Heart left ventricle (tissue), 16 donors: ENCODE results near the gene GAP43. TPM values are rescaled to one million over a fixed set of nuclear protein-coding genes. Genes with fewer than 3 reads are reported as not detected.
A peak's percentile ranks its signal among the peaks of the same experiment; 100 is the strongest.

ENCODE experiments used
- ATAC-seq, 4 donors: fragments of 200-7000 bp; cut with Tn5 transposase; one replicate each; pipeline ENCODE4 v1.9.1; 2020 to 2022; ENCODE audit warnings: moderate library complexity in 4 of 4, mild to moderate bottlenecking in 3 of 4, moderate number of reproducible peaks in 1 of 4
- DNase-seq, 5 donors: peaks; one replicate each; pipeline ENCODE4 v3.0.0-alpha.2; 2020
- H3K27ac ChIP-seq, 12 donors: fragments of 200-600 bp; sonication (generic) in 4 of 12; one replicate each; pipeline versions ENCODE4 v1.5.0 to v1.8.0; 2016 to 2022; ENCODE audit warnings: mild to moderate bottlenecking in 2 of 12
- H3K27me3 ChIP-seq, 9 donors: fragments of 200-600 bp; sonication (generic) in 2 of 9; one replicate each; pipeline versions ENCODE4 v1.5.1 to v1.8.0; 2016 to 2022; ENCODE audit warnings: mild to moderate bottlenecking in 3 of 9
- H3K36me3 ChIP-seq, 9 donors: fragments of 200-600 bp; sonication (generic) in 2 of 9; one replicate each; pipeline versions ENCODE4 v1.5.0 to v1.8.0; 2018 to 2022; ENCODE audit warnings: mild to moderate bottlenecking in 2 of 9
- H3K4me1 ChIP-seq, 12 donors: fragments of 200-600 bp; sonication (generic) in 4 of 12; one replicate each; pipeline versions ENCODE4 v1.5.0 to v1.8.0; 2016 to 2022; ENCODE audit warnings: mild to moderate bottlenecking in 3 of 12
- H3K4me3 ChIP-seq, 12 donors: fragments of 200-600 bp; sonication (generic) in 4 of 12; one replicate each; pipeline versions ENCODE4 v1.5.0 to v1.8.0; 2017 to 2022; ENCODE audit warnings: mild to moderate bottlenecking in 9 of 12, moderate library complexity in 4 of 12
- H3K9me3 ChIP-seq, 12 donors: fragments of 200-600 bp; sonication (generic) in 4 of 12; one replicate each; pipeline versions ENCODE4 v1.5.0 to v1.8.0; 2016 to 2022; ENCODE audit warnings: mild to moderate bottlenecking in 1 of 12
- CTCF ChIP-seq, 12 donors: fragments of 200-600 bp; sonication (generic) in 4 of 12; IDR thresholded peaks; one replicate each; pipeline versions ENCODE4 v1.5.0 to v1.8.0; 2018 to 2022; ENCODE audit warnings: antibody characterized with exemption in 12 of 12, mild to moderate bottlenecking in 5 of 12
- POLR2A ChIP-seq, 2 donors: fragments of 450-650 bp; IDR thresholded peaks; one replicate each; pipeline ENCODE4 v1.6.1; 2017; ENCODE audit warnings: antibody characterized with exemption in 2 of 2, mild to moderate bottlenecking in 2 of 2, moderate library complexity in 2 of 2
- WGBS, 4 donors: extraction: QIAGEN DNeasy Blood & Tissue Kit in 2 of 4; methylation state at CpG; one replicate each; pipeline versions ENCODE4 v1.1.5 to v1.1.7; 2013 to 2018; 5-methylcytosine and 5-hydroxymethylcytosine counted together
- intact Hi-C, 10 donors: fragments of 100-400 bp; cut with DNase I; formaldehyde crosslinking; loops; one replicate each; pipeline versions ENCODE4 v1.11.1 to v1.14.2; 2022
- long read RNA-seq, 3 donors: library from polyadenylated mRNA; unstranded; transcript quantifications; one replicate each; pipeline ENCODE4 v2.0.0, GENCODE V29; 2020 to 2021
- polyA plus RNA-seq, 2 donors: library from polyadenylated mRNA; stranded (reverse); fragments of 200-250 nt; gene quantifications; one replicate each; pipeline ENCODE4 v1.2.3, GENCODE V29; 2013
- total RNA-seq, 9 donors: library from RNA; depleted of rRNA in 2 of 9; stranded (reverse); fragments of >200 nt in 2 of 9; fragmentation: NEBNext Ultra II Directional in 3 of 9; extraction: Animal tissue kit (Norgen Biotek cat#: 25700) in 3 of 9; gene quantifications; one replicate each; pipeline versions ENCODE4 v1.1.0 to v1.2.4, GENCODE V29; 2016 to 2023
- donor health status: ischemic (EF 13 %, LVEDD 7.1; RV severe dilation, severe dysfunction).
- donor health status: healthy with polysubstance abuse.
- donor health status: DM: no; HTN: yes; CAD: no.
- donor health status: DM: no; HTN: no; CAD: no.
- donor health status: ischemic (EF 25% LVEDD 6.9; RV normal size, moderate dysfunction).
- donor health status: ischemic (EF 25% LVEDD 5.7; RV mildly dilated, moderate dysfunction).
- donor health status: healthy.
- donor health status: DM: yes; HTN: yes; CAD: no.
- donor health status: ischemic (EF 35%, LVEDD 5.7; RV mildly dilated, moderate dysfunction).
- donor health status: nonischemic (EF 11% LVEDD 7.7; RV severe dilation, severe dysfunction).
- donor health status: DM: yes; HTN: yes; CAD: no.
- donor health status: PGD.
- donor health status: ischemic (EF 29% LVEDD 5.4; RV normal size, mild dysfunction).
- donor health status: nonischemic (EF 23%, LVEDD 6.1; RV moderate dilation, normal function).

Gene GAP43
- total RNA-seq (1 to 10 TPM in 5 of 9 donors, under 1 TPM in 3, not detected in 1; 0.56 to 4.7 (median 1.2) TPM), polyA plus RNA-seq (1 to 10 TPM in 1 of 2 donors, under 1 TPM in 1; 0.11 to 3.3 TPM)
- long read RNA-seq, donor 1, partial matches to known transcripts, result 0 of 2 reads
- long read RNA-seq, donor 1, other reads (novel, unspliced or antisense), result 0 of 2 reads
- long read RNA-seq, donor 2, result 0 reads
- long read RNA-seq, donor 3, result 0 reads

GRCh38 chr3:115623044-115623868, at the start of gene GAP43:
Gene GAP43, plus strand, starts transcription at chr3:115623510. Its CDS starts 180 bp downstream, at chr3:115623690.
- intact Hi-C loops, result no loop called here
- DNase-seq (peak in 4 of 5 donors; percentile 32 to 63 (median 40)), ATAC-seq (peak; percentile 77 to 98 (median 92))
- H3K36me3 ChIP-seq, result no peaks in the 10 kb centered on the region
- H3K27ac ChIP-seq, result no peak within 1 kb of the TSS
- H3K4me3 ChIP-seq, result peak within 1 kb of the TSS in 11 of 12 donors; percentile 22 to 58 (median 39)
- H3K4me1 ChIP-seq, result peaks cover 0 to 11% (median 8%) of the 10 kb centered on the region in 12 donors
- no peaks in the 10 kb centered on the region for H3K9me3 ChIP-seq
- WGBS, 4 donors, result 6 to 14% (median 10%) methylated on average over 20 of the region's 20 CpGs
- peaks cover 0 to 25% (median 9%) of the 10 kb centered on the region in 9 donors for H3K27me3 ChIP-seq
- no peak for TF ChIP-seq POLR2A (IDR thresholded peaks at IDR 0.05)
- no peak for TF ChIP-seq CTCF (IDR thresholded peaks at IDR 0.05)

- Histone ChIP-seq H3K9me3 (no peaks in the 10 kb centered on the region), H3K27ac (peak overlapping the region in 1 of 12 donors; percentile 30), H3K4me1 (peaks cover 0 to 4% (median 0%) of the 10 kb centered on the region in 12 donors), H3K36me3 (no peaks in the 10 kb centered on the region), H3K27me3 (no peaks in the 10 kb centered on the region), H3K4me3 (no peak overlapping the region)
- ATAC-seq (no peak), DNase-seq (no peak)
- WGBS, 4 donors, result 54 to 57% (median 57%) methylated on average over 4 of the region's 4 CpGs
- no peak for TF ChIP-seq CTCF (IDR thresholded peaks at IDR 0.05)
- TF ChIP-seq POLR2A (IDR thresholded peaks at IDR 0.05), result no peak
- intact Hi-C loops, result loop anchor here in 2 of 10 donors (10.0 kb wide), 1 partner anchor 362 kb away; no protein-coding TSS in a partner anchor
These were observed 46.9 kb upstream of the GAP43 start for GRCh38 chr3:115576325-115576875.

- Histone ChIP-seq H3K27me3 (no peaks in the 10 kb centered on the region), H3K4me1 (peaks cover 0 to 4% (median 0%) of the 10 kb centered on the region in 12 donors), H3K4me3 (no peak overlapping the region), H3K36me3 (no peaks in the 10 kb centered on the region), H3K9me3 (no peaks in the 10 kb centered on the region), H3K27ac (peak overlapping the region in 1 of 12 donors; percentile 30)
- WGBS, 4 donors, result 83 to 95% (median 90%) methylated on average over 2 of the region's 2 CpGs
- no peak for TF ChIP-seq POLR2A (IDR thresholded peaks at IDR 0.05)
- TF ChIP-seq CTCF (IDR thresholded peaks at IDR 0.05), result no peak
- DNase-seq, result no peak
- no peak for ATAC-seq
- intact Hi-C loops, result loop anchor here in 2 of 10 donors (10.0 kb wide), 1 partner anchor 362 kb away; no protein-coding TSS in a partner anchor
These were observed 46.3 kb upstream of the GAP43 start for GRCh38 chr3:115577000-115577399.

- no peak overlapping the region for H3K4me3 ChIP-seq
- ATAC-seq (no peak), DNase-seq (no peak)
- H3K9me3 ChIP-seq, result no peaks in the 10 kb centered on the region
- no peaks in the 10 kb centered on the region for H3K27me3 ChIP-seq
- WGBS, 4 donors, result 90 to 100% (median 93%) methylated on average over 1 of the region's 1 CpG
- TF ChIP-seq POLR2A (IDR thresholded peaks at IDR 0.05) (no peak), CTCF (IDR thresholded peaks at IDR 0.05) (no peak)
- peaks cover 0 to 4% (median 0%) of the 10 kb centered on the region in 12 donors for H3K4me1 ChIP-seq
- no peak overlapping the region for H3K27ac ChIP-seq
- intact Hi-C loops, result loop anchor here in 2 of 10 donors (10.0 kb wide), 1 partner anchor 364 kb away; no protein-coding TSS in a partner anchor
- H3K36me3 ChIP-seq, result no peaks in the 10 kb centered on the region
These were observed 45.0 kb upstream of the GAP43 start for GRCh38 chr3:115578331-115578730.
